Sigmoid colon (tissue), 7 donors: ENCODE data around the gene POLD2. TPM values are rescaled to one million over a fixed set of nuclear protein-coding genes. Genes with fewer than 3 reads are reported as not detected.

Experiments used
- DNase-seq: peaks from one replicate; pipeline ENCODE4 v3.0.0-alpha.2; 2019
- H3K27ac ChIP-seq, 4 donors: fragments of 200-600 bp; sonication (generic); one replicate each; pipeline ENCODE4 v1.5.1; 2016 to 2019; ENCODE audit warnings: mild to moderate bottlenecking in 1 of 4
- H3K27me3 ChIP-seq, 3 donors: fragments of 200-600 bp; sonication (generic); one replicate each; pipeline ENCODE4 v1.5.1; 2019; ENCODE audit warnings: mild to moderate bottlenecking in 1 of 3
- H3K36me3 ChIP-seq, 4 donors: fragments of 200-600 bp; sonication (generic); one replicate each; pipeline ENCODE4 v1.5.1; 2016 to 2019
- H3K4me1 ChIP-seq, 4 donors: fragments of 200-600 bp; sonication (generic); one replicate each; pipeline ENCODE4 v1.5.1; 2017 to 2019
- H3K4me3 ChIP-seq, 4 donors: fragments of 200-600 bp; sonication (generic); one replicate each; pipeline ENCODE4 v1.5.1; 2017 to 2019; ENCODE audit warnings: mild to moderate bottlenecking in 2 of 4, moderate library complexity in 1 of 4
- H3K9me3 ChIP-seq, 4 donors: fragments of 200-600 bp in 3 of 4; sonication (generic) in 3 of 4; one replicate each; pipeline versions ENCODE4 v1.5.1 to v1.6.1; 2013 to 2019
- CTCF ChIP-seq, 4 experiments: fragments of 450-650 bp in 3 of 4; fragments of 200-600 bp in 1 of 4; IDR thresholded peaks; one replicate each; pipeline ENCODE4 v1.5.1; 2016 to 2019; ENCODE audit warnings: antibody characterized with exemption in 4 of 4, mild to moderate bottlenecking in 3 of 4, moderate library complexity in 2 of 4
- EP300 ChIP-seq, 4 donors: sonication (generic); formaldehyde crosslinking; IDR thresholded peaks; one replicate each; pipeline ENCODE4 v1.6.1; 2017; ENCODE audit warnings: antibody characterized with exemption in 4 of 4
- POLR2A ChIP-seq, 2 donors: fragments of 450-650 bp; IDR thresholded peaks; one replicate each; pipeline ENCODE4 v1.6.1; 2016; ENCODE audit warnings: antibody characterized with exemption in 2 of 2, mild to moderate bottlenecking in 2 of 2, moderate library complexity in 2 of 2
- POLR2AphosphoS5 ChIP-seq, 4 donors: sonication (generic); formaldehyde crosslinking; IDR thresholded peaks; one replicate each; pipeline ENCODE4 v1.6.1; 2017; ENCODE audit warnings: antibody characterized with exemption in 4 of 4
- WGBS, 2 donors: extraction: QIAGEN DNeasy Blood & Tissue Kit; methylation state at CpG; one replicate each; pipeline ENCODE4 v1.1.7; 2013; 5-methylcytosine and 5-hydroxymethylcytosine counted together
- intact Hi-C: fragments of 100-400 bp; cut with DNase I; formaldehyde crosslinking; loops from one replicate; pipeline ENCODE4 v1.15.1; 2023
- polyA plus RNA-seq, 3 donors: library from polyadenylated mRNA; stranded (reverse); fragments of 200-250 nt; gene quantifications; one replicate each; pipeline ENCODE4 v1.2.3, GENCODE V29; 2013
- total RNA-seq, 4 donors: library from RNA; depleted of rRNA; stranded (reverse); fragments of >200 nt; gene quantifications; one replicate each; pipeline ENCODE4 v1.1.0, GENCODE V29; 2016
- donor health status: healthy with polysubstance abuse.
- donor health status: Bipolar disorder and iron deficiency.
- donor health status: healthy.

The POLD2 gene
- total and polyA plus RNA-seq, 7 donors: 20.3 to 91.2 (median 35.4) TPM

DNA sequence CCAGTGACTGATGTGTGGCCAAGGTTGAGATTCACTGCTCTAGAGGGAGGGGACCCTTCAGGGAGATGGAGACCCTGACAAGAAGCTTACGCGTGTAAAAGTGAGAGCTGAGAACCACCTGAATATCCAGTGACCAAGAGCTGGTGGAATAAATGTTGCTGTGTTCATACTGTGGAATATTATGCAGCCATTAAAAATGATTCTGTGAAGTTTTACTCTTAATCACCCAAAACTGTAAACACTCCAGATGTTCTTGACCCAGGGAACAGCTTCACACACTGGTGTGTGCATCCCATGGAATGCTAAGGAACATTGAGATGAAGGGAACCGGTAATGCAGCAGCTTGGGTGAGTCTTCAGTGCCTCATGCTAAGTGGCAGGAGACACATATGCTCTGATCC is 36.7 kb downstream of the POLD2 start:
- 97 to 100% methylated on average over 3 of the region's 3 CpGs for WGBS, 2 donors
- Histone ChIP-seq H3K9me3 (no peaks in the 10 kb centered on the region), H3K27me3 (no peaks in the 10 kb centered on the region), H3K27ac (peak overlapping the region in 2 of 4 donors; percentile 74 to 91), H3K4me1 (peaks cover 0 to 33% (median 13%) of the 10 kb centered on the region in 4 donors), H3K36me3 (no peaks in the 10 kb centered on the region), H3K4me3 (no peak overlapping the region)
- no peak for DNase-seq
- TF ChIP-seq POLR2AphosphoS5 (IDR thresholded peaks at IDR 0.05): no peak
- TF ChIP-seq CTCF (IDR thresholded peaks at IDR 0.05): no peak
- no peak for TF ChIP-seq POLR2A (IDR thresholded peaks at IDR 0.05)
- TF ChIP-seq EP300 (IDR thresholded peaks at IDR 0.05): no peak
- intact Hi-C loops: loop anchor here (10.0 kb wide), 1 partner anchor 798 kb away; the partner anchor contains the start of gene PURB

DNA sequence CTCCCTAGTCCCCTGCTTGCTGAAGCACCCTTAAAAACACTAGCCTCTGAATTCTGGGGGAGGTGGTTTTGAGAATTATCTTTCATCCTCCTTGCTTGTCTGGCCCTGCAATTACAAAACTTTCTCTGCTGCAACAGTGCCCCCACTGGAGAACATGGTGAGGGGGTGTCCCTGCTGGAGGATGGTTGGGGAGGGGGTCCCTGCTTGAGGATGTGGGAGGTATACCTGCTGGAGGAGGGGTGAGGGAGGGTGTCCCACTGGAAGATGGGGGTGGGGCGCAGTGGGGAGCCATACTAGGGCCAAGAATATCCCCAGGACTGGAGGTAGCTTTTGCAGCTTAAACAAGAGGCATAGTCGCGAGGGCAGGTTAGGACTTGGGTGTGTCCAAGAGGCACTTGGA is 37.8 kb downstream of the POLD2 start:
- no peak for TF ChIP-seq POLR2A (IDR thresholded peaks at IDR 0.05)
- TF ChIP-seq EP300 (IDR thresholded peaks at IDR 0.05): no peak
- no peak for TF ChIP-seq POLR2AphosphoS5 (IDR thresholded peaks at IDR 0.05)
- TF ChIP-seq CTCF (IDR thresholded peaks at IDR 0.05): no peak
- Histone ChIP-seq H3K27me3 (no peaks in the 10 kb centered on the region), H3K4me1 (peaks cover 0 to 43% (median 23%) of the 10 kb centered on the region in 4 donors), H3K27ac (peak overlapping the region in 1 of 4 donors; percentile 91), H3K4me3 (no peak overlapping the region), H3K36me3 (peaks cover under 1 to 5% (median 3%) of the 10 kb centered on the region in 4 donors), H3K9me3 (no peaks in the 10 kb centered on the region)
- WGBS, 2 donors: 61 to 82% methylated on average over 3 of the region's 3 CpGs
- no peak for DNase-seq
- intact Hi-C loops: loop anchor here (10.0 kb wide), 1 partner anchor 799 kb away; the partner anchor contains the start of gene PURB

DNA sequence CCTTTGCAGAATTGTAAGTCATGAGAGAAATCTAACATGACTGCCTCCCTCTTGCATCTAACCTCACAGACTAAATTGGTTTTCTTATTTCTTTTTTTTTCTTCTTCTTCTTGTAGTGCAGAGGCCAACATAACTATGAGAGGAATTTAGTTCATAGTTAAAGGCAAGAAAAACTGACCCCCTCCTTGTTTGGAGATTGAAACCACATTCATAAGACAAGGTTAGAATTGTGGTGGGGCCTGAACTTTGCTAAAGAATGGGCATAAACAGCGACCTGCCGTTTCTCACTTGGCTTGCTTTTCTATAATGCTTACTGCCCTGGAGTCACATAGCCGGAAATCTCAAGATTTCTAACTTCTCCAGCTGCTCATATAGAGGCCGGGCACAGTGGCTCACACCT is 38.6 kb downstream of the POLD2 start:
- Histone ChIP-seq H3K27ac (peak overlapping the region in 2 of 4 donors; percentile 88 to 91), H3K4me3 (no peak overlapping the region), H3K27me3 (no peaks in the 10 kb centered on the region), H3K9me3 (no peaks in the 10 kb centered on the region), H3K36me3 (peaks cover 9 to 13% (median 10%) of the 10 kb centered on the region in 4 donors), H3K4me1 (peaks cover 0 to 37% (median 24%) of the 10 kb centered on the region in 4 donors)
- no peak for TF ChIP-seq CTCF (IDR thresholded peaks at IDR 0.05)
- TF ChIP-seq POLR2AphosphoS5 (IDR thresholded peaks at IDR 0.05): no peak
- TF ChIP-seq EP300 (IDR thresholded peaks at IDR 0.05): no peak
- intact Hi-C loops: loop anchor here (5.0 to 10.0 kb wide), 2 partner anchors 118 to 800 kb away; partner anchors contain the start of genes PURB and YKT6
- no peak for DNase-seq
- WGBS, 2 donors: 80 to 91% methylated on average over 4 of the region's 4 CpGs

GRCh38 chr7:44083796-44084195 is 39.6 kb downstream of the POLD2 start:
- H3K27me3 ChIP-seq: no peaks in the 10 kb centered on the region
- no peak for DNase-seq
- H3K9me3 ChIP-seq: no peaks in the 10 kb centered on the region
- intact Hi-C loops: loop anchor here (2.0 to 10.0 kb wide), 3 partner anchors 39 to 801 kb away; partner anchors contain the start of genes DBNL, PURB and YKT6
- no peak for TF ChIP-seq POLR2A (IDR thresholded peaks at IDR 0.05)
- no peak for TF ChIP-seq EP300 (IDR thresholded peaks at IDR 0.05)
- no peak for TF ChIP-seq CTCF (IDR thresholded peaks at IDR 0.05)
- no peak for TF ChIP-seq POLR2AphosphoS5 (IDR thresholded peaks at IDR 0.05)
- H3K4me3 ChIP-seq: no peak overlapping the region
- peak overlapping the region in 3 of 4 donors; percentile 88 to 91 (median 89) for H3K27ac ChIP-seq
- peaks cover 15 to 22% (median 18%) of the 10 kb centered on the region in 4 donors for H3K36me3 ChIP-seq
- H3K4me1 ChIP-seq: peaks cover 0 to 36% (median 23%) of the 10 kb centered on the region in 4 donors
- 95 to 97% methylated on average over 3 of the region's 3 CpGs for WGBS, 2 donors
